GM06990 (cell line): ENCODE measurements around the gene RERE.

Experiments used
- DNase-seq: peaks from one replicate; pipeline ENCODE4 v3.0.0-alpha.2; 2011; ENCODE audit not compliant: insufficient read length; ENCODE audit errors: extremely low read depth
- H3K27me3 ChIP-seq: replicated peaks from 2 replicates; pipeline ENCODE4 v1.6.0; 2011; ENCODE audit warnings: low read length; ENCODE audit not compliant: control insufficient read depth, insufficient read depth
- H3K36me3 ChIP-seq: 2 replicates; pipeline ENCODE4 v1.5.1; 2011; ENCODE audit warnings: low read length; ENCODE audit not compliant: control insufficient read depth, insufficient read depth
- H3K4me3 ChIP-seq: replicated peaks from 2 replicates; pipeline ENCODE4 v1.5.1; 2011; ENCODE audit warnings: low read depth, mild to moderate bottlenecking, control low read depth, low read length
- TF ChIP-seq, protein P1 (sequence below): IDR thresholded peaks from 2 replicates; pipeline ENCODE4 v1.5.1; 2011; ENCODE audit warnings: low read length, control low read depth, mild to moderate bottlenecking, inconsistent platforms; ENCODE audit not compliant: insufficient read depth, poor library complexity, severe bottlenecking

The RERE gene

DNA sequence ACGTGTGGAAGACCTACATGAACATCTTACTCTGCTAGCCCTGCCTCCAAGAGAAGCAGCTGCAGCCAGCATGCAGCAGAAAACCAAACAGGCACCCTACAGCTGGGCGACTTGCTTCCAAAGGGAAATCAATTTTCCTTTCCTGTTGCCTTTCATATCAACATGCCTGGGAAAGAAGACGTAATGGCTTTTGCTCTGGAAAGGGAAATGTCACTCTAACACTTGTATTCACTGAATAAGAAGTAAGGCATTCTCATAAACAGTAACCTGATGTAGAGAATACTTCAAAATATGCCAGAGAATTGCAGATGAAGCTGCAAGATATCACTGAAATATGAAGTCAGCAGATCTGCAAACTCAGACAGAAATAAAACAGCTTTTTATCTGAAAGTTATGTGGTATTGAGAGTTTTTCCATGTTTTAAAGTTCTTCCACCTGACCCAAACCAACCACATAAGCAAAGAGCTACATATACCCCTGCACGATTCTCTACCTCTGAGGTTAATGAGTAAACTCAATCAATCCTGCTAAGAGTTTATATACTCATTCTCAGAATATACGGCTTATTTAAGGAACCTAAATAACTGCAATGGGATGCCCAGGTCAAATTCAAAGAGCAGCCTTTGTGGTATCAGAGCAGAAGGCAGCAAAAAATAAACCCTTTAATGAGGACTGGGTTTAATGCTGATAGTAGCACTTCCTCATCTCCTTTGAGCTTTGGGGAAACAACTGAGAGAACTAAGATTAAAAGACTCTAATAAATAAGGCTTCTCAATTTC is 150.9 kb downstream of the RERE start:
- TF ChIP-seq, protein P1, sequence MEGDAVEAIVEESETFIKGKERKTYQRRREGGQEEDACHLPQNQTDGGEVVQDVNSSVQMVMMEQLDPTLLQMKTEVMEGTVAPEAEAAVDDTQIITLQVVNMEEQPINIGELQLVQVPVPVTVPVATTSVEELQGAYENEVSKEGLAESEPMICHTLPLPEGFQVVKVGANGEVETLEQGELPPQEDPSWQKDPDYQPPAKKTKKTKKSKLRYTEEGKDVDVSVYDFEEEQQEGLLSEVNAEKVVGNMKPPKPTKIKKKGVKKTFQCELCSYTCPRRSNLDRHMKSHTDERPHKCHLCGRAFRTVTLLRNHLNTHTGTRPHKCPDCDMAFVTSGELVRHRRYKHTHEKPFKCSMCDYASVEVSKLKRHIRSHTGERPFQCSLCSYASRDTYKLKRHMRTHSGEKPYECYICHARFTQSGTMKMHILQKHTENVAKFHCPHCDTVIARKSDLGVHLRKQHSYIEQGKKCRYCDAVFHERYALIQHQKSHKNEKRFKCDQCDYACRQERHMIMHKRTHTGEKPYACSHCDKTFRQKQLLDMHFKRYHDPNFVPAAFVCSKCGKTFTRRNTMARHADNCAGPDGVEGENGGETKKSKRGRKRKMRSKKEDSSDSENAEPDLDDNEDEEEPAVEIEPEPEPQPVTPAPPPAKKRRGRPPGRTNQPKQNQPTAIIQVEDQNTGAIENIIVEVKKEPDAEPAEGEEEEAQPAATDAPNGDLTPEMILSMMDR, result no peak

DNA sequence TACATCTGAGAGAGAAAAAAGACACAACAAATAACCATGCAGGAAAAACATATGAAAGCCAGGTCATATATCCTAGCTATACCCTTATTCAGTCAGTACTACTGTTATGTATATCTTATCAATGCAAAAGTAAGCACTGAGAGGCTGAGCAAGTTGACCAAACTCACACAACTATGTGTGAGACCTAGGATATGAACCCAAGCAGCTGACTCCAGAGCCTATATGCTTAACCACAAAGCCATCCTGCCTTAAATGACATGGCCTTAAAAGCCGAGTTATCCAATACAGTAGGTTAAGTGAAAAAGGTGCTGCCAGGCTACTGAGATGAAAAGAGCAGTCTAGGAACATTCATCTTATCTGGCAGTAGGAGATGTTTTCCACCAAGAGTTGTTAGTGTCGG is 151.6 kb downstream of the RERE start:
- DNase-seq, result no peak
- H3K36me3 ChIP-seq, result no peaks in the 10 kb centered on the region
- H3K27me3 ChIP-seq, result no peaks in the 10 kb centered on the region
- H3K4me3 ChIP-seq, result no peak overlapping the region
- TF ChIP-seq, protein P1, result no peak

More for the DNA sequence above, 150.9 kb downstream of the RERE start:
- Histone ChIP-seq H3K36me3 (no peaks in the 10 kb centered on the region), H3K27me3 (no peaks in the 10 kb centered on the region), H3K4me3 (no peak overlapping the region)
- peak; percentile 58 for DNase-seq

DNA sequence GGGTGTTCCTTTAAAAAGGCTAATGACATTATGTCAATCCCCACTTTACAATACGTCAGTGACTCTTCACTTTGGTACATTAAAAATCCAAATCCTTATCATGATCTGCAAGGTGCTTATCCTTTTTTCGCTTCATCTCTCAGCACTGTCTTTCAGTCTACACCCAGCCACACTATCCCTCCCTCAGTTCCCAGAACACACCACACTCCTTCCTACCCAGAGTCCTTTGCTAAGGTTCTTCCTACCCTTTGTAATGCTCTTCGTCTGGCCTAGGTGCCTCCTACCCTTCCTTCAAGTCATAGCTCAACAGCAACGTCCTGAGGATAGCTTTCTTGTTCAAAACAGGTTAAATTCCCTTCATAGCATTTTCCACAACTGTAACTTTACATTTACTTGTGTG is 152.6 kb downstream of the RERE start:
- TF ChIP-seq, protein P1, result no peak
- H3K4me3 ChIP-seq, result no peak overlapping the region
- no peaks in the 10 kb centered on the region for H3K27me3 ChIP-seq
- H3K36me3 ChIP-seq, result no peaks in the 10 kb centered on the region
- no peak for DNase-seq

DNA sequence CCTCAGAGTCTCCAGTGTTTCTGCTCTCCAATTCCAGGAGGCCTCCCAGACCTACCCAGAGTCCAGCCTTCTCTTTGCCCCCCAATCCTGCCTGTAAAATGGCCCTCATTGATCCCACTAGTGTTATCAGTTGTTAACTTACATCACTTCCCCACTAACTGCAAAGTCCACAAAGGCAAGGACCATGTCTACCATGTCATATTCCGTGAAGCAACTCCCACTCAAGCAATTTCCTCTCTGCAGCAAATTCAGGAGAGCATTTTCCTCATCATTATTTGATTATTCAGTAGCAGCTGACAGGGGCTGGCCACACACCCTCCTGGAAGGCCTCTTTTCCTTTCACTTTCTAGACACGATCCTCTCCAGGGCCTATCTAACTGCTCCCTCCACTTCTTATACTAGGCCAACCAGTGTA is 153.5 kb downstream of the RERE start:
- no peaks in the 10 kb centered on the region for H3K27me3 ChIP-seq
- DNase-seq, result no peak
- TF ChIP-seq, protein P1, result no peak
- peak overlapping the region; percentile 17 for H3K4me3 ChIP-seq
- no peaks in the 10 kb centered on the region for H3K36me3 ChIP-seq

DNA sequence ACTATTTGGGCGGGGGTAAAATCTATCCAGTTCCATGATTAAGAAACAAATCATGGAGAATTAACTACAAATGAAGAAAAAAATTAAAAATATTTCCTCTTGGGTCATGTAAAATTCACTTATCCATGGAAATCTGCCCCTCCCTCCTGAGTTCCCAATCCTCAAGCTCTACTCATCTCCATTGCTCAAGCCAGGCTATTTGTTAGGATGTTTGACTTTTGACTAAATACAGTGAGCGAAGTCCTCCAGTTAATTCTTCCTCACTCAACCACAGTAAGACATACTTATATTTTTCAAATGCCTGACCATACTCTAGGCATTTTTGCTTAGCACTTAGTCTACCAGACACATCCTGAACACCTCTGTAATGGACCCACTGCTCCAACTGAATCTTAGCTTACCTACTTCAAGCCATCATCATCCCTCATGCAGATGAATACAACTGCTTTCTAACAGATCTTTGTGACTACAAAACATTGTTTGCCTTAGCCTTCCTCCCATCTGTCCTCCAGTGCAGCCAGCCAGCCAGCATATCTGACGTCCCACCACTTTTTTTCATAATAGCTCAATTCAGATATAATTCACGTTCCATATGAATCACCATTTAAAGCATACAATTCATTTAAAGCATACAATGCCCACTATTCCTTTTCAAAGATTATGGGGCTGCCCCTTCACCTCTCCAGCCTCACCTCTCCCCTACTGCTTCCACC is 154.2 kb downstream of the RERE start:
- TF ChIP-seq, protein P1, result no peak
- Histone ChIP-seq H3K4me3 (no peak overlapping the region), H3K36me3 (no peaks in the 10 kb centered on the region)

More for the DNA sequence above, 154.2 kb downstream of the RERE start:
- no peaks in the 10 kb centered on the region for H3K27me3 ChIP-seq
- DNase-seq, result no peak
